ENCODE data around the gene CDC42BPB.

DNA sequence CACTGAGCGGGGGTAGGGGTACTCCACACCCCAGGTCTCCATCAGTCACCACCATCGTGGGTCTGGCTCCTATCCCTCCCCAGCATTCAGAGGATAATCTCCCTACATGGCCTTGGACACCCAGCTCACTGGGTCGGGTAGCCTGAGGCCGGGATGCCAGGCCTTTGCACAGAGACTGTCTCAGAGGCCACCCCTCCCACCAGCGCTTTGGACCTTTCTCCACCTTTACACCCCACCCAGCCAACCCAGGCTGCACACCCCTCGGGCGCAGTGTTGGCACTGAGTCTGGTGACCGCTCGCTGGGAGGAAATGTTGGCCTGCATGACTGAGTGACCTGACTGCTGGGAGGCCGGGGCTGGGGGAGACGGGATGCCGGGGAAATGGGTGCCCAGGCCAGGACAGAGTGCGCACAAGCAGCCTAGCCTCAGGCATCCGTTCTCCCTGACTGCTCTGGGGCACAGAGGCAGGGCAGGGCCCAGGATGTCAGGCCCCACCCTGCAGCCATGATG lies 16.1 kb upstream of the CDC42BPB start:
- TF ChIP-seq CTCF (IDR thresholded peaks at IDR 0.05) (no peak), EP300 (IDR thresholded peaks at IDR 0.05) (no peak)

Measured in upper lobe of left lung (tissue), 4 donors.